ENCODE data around the gene SOWAHA. TPM values are rescaled to one million over a fixed set of nuclear protein-coding genes. Genes with fewer than 3 reads are reported as not detected.

SOWAHA gene
- total and polyA plus RNA-seq, 2 of the 8 experiments (the other 6 are each of a cell fraction or from before 2014, with no cell fraction given): 0.09 to 0.11 TPM

DNA sequence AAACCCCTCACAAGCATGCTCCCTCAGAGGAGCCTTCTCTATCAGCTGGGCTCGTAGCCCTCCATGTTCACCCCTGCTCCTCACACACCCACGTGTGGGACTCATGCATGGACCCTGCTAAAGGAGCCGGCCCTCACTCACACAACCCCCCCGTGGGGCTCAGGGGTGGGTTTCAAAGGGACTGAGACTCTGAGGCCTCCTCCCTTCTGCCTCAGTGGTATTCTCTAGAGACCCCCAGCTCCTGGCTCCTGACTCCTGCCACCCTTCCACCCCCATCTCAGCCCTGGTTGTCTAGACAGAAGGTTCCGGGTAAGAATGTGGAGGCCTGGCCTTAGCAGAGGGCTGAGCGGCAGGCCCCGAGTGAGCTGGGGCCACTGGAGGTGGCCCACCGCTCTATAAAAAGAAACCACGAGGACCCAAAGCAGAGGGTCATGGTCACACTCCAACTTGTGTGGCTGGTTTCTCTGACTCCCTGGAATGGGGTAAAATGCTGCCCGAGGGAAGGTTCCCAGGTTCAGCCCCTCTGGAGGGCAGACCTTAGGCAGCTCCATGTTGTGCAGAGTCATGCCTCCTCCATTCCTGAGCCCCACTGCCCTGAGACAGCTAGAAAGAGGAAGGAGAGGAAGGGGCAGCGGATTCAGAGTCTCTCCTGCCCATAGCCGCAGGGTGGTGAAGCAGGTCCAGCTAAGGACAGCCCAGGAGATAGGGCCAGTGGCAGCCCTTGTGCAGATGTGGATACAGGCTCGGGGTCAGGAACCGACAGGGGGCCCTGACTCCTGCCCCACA lies 46.9 kb upstream of the SOWAHA start:
- H4K91ac ChIP-seq (replicated peaks; ENCODE audit: insufficient read length, low read length): no peak overlapping the region
- H3K36me3 ChIP-seq (ENCODE audit: control insufficient read depth in 2 of 4, insufficient read depth in 4 of 4, low read length in 3 of 4): no peaks in the 10 kb centered on the region; a peak in 2 of 8 replicates
- no peak for DNase-seq (ENCODE audit: low read depth in 1 of 2, low spot score in 2 of 2)
- no peak overlapping the region for H2AFZ ChIP-seq (ENCODE audit: low read length)
- H3K23ac ChIP-seq (ENCODE audit: insufficient read length): no peak overlapping the region
- no peak overlapping the region for H2BK120ac ChIP-seq (replicated peaks; ENCODE audit: low read depth, low read length)
- H2AK5ac ChIP-seq (ENCODE audit: low read depth, low read length): no peak overlapping the region
- no peaks in the 10 kb centered on the region for H3K9me3 ChIP-seq (ENCODE audit: insufficient read depth in 2 of 2, low read depth in 1 of 2, low read length in 1 of 2)
- ChIA-PET CTCF (ENCODE audit: partially characterized antibody) (interaction anchor here (1.0 to 8.0 kb wide), 4 partner anchors 11 to 89 kb away, joined by 3 to 60 read pairs (median 8); no protein-coding TSS in a partner anchor), POLR2A (ENCODE audit: partially characterized antibody) (interaction anchor here (1.2 to 1.3 kb wide), 2 partner anchors 11 to 52 kb away, joined by 3 to 4 read pairs; no protein-coding TSS in a partner anchor)
- H3K4me1 ChIP-seq (replicated peaks in 1 of 4; ENCODE audit: control insufficient read depth in 3 of 4, insufficient read depth in 4 of 4, low read length in 3 of 4): peaks cover 0 to 7% (median 1%) of the 10 kb centered on the region in 4 experiments; a peak in 3 of 7 replicates
- H3K23me2 ChIP-seq (ENCODE audit: low read depth, low read length): no peaks in the 10 kb centered on the region
- H3K4me2 ChIP-seq (ENCODE audit: insufficient read depth in 1 of 2, low read depth in 2 of 2, low read length in 2 of 2): no peak overlapping the region
- no peak overlapping the region for H4K5ac ChIP-seq (ENCODE audit: insufficient read length, low read depth, low read length)
- no peak overlapping the region for H2BK20ac ChIP-seq (ENCODE audit: low read length)
- FAIRE-seq: no peak
- H3K4me3 ChIP-seq (ENCODE audit: extremely low read depth in 1 of 4, insufficient read depth in 2 of 4, low read depth in 3 of 4, low read length in 4 of 4): no peak overlapping the region
- H2BK15ac ChIP-seq (ENCODE audit: low read length): no peak overlapping the region
- H2BK5ac ChIP-seq (ENCODE audit: low read depth, low read length): no peak overlapping the region
- H3K18ac ChIP-seq (ENCODE audit: extremely low read depth, low read length): no peak overlapping the region
- TF ChIP-seq SP2 (IDR thresholded peaks at IDR 0.05; ENCODE audit: low read length): no peak
- TF ChIP-seq SUZ12 (IDR thresholded peaks at IDR 0.05; ENCODE audit: low read length): no peak
- no peak for TF ChIP-seq KDM5A (IDR thresholded peaks at IDR 0.05; ENCODE audit: low read length)
- no peak for TF ChIP-seq CTBP2 (IDR thresholded peaks at IDR 0.05; ENCODE audit: borderline replicate concordance, insufficient read depth, insufficient read length, low read length)
- no peak for TF ChIP-seq TAF1 (IDR thresholded peaks at IDR 0.05; ENCODE audit: low read depth, low read length)
- TF ChIP-seq HDAC6 (IDR thresholded peaks at IDR 0.05; ENCODE audit: low read depth, low read length): no peak
- TF ChIP-seq KDM1A (IDR thresholded peaks at IDR 0.05; ENCODE audit: borderline replicate concordance, low read length): no peak
- no peak for TF ChIP-seq TEAD4 (IDR thresholded peaks at IDR 0.05; ENCODE audit: low read depth, low read length)
- TF ChIP-seq TAF7 (optimal IDR thresholded peaks at IDR 0.05; ENCODE audit: borderline replicate concordance, low read depth, low read length): no peak
- TF ChIP-seq, protein P1, sequence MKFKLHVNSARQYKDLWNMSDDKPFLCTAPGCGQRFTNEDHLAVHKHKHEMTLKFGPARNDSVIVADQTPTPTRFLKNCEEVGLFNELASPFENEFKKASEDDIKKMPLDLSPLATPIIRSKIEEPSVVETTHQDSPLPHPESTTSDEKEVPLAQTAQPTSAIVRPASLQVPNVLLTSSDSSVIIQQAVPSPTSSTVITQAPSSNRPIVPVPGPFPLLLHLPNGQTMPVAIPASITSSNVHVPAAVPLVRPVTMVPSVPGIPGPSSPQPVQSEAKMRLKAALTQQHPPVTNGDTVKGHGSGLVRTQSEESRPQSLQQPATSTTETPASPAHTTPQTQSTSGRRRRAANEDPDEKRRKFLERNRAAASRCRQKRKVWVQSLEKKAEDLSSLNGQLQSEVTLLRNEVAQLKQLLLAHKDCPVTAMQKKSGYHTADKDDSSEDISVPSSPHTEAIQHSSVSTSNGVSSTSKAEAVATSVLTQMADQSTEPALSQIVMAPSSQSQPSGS (IDR thresholded peaks at IDR 0.05; ENCODE audit: low read length): no peak
- peaks cover 0 to 12% of the 10 kb centered on the region in 2 experiments for H4K20me1 ChIP-seq (replicated peaks in 1 of 2; ENCODE audit: control insufficient read depth in 1 of 2, insufficient read depth in 2 of 2, low read length in 2 of 2)
- no peak overlapping the region for H3K27ac ChIP-seq (ENCODE audit: low read depth, low read length)
- peaks cover 4% of the 10 kb centered on the region for H3K79me1 ChIP-seq (ENCODE audit: low read depth, low read length)
- H3K14ac ChIP-seq (ENCODE audit: insufficient read length): no peak overlapping the region
- no peak overlapping the region for H3K9ac ChIP-seq (replicated peaks in 1 of 4; ENCODE audit: extremely low read depth in 1 of 4, low read depth in 3 of 4, low read length in 3 of 4)
- no peak overlapping the region for H4K8ac ChIP-seq (ENCODE audit: extremely low read depth, insufficient read depth, low read length)
- no peak overlapping the region for H2BK12ac ChIP-seq (ENCODE audit: low read depth, low read length)
- no peaks in the 10 kb centered on the region for H3K79me2 ChIP-seq (ENCODE audit: control insufficient read depth in 1 of 2, insufficient read depth in 2 of 2, low read length in 2 of 2)
- H3K4ac ChIP-seq (replicated peaks; ENCODE audit: insufficient read length, low read depth, low read length): no peak overlapping the region
- no peak overlapping the region for H3K56ac ChIP-seq (replicated peaks; ENCODE audit: insufficient read length, low read depth, low read length)
- H3K27me3 ChIP-seq (replicated peaks in 1 of 4; ENCODE audit: control insufficient read depth in 3 of 4, extremely low read depth in 1 of 4, insufficient read depth in 3 of 4, low read length in 3 of 4): no peaks in the 10 kb centered on the region; a peak in 1 of 7 replicates
- 89% methylated on average over 13 of the region's 14 CpGs; no CpG with 5 or more reads in 1 of the 2 experiments for WGBS, 2 experiments (ENCODE audit: extremely low coverage in 1 of 2, insufficient coverage in 1 of 2, insufficient read length in 1 of 2, insufficient replicate concordance in 2 of 2, low coverage in 1 of 2, low lambda C conversion rate in 2 of 2, missing lambda C conversion rate in 1 of 2)
